Muscle of arm (tissue), 12 donors: ENCODE results near the gene EXOC7. TPM values are rescaled to one million over a fixed set of nuclear protein-coding genes. Genes with fewer than 3 reads are reported as not detected.
A peak's percentile ranks its signal among the peaks of the same experiment; 100 is the strongest.
"Not testable (repeated sequence)": the region's sequence is repeated elsewhere in the genome, so short reads cannot be mapped to it uniquely, and the experiment has no call there.

Experiments used
- DNase-seq: peaks from one replicate; pipeline ENCODE4 v3.0.0-alpha.2; 2013
- polyA plus RNA-seq, 12 donors: library from polyadenylated mRNA; unstranded; fragments of 120-200 nt; gene quantifications; one replicate each; pipeline ENCODE4 v1.2.1, GENCODE V29; 2013; ENCODE audit not compliant: insufficient read length in 12 of 12

Gene EXOC7
- polyA plus RNA-seq, 12 donors = 56.3 to 120 (median 90.6) TPM

DNA sequence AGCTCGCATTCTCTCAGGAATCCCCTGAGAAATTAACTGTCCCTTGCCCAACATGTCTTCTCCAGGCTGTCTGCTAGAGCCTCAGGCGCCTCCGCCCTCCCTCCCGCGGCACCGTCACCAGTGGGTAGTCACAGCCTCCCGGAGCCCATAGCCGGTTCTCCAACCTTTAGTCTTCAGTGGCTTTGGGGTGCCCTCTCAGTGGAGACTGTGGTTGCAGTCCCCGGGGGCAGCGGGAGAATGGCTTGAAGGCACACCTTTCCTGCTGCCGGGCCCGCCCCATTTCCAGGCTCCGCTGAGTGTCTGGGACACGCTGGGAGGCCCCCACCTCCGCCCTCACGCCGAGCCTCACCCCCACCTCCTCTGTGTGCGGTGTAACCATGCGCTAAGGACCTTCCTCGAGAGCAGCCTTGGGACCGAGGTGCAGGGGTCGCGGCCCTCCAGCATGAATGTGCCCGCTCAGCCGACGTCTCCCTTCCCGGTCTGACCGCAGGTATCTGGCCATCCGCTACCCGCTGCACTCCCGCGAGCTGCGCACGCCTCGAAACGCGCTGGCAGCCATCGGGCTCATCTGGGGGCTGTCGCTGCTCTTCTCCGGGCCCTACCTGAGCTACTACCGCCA is 27.3 kb downstream of the EXOC7 start:
- DNase-seq = no peak

DNA sequence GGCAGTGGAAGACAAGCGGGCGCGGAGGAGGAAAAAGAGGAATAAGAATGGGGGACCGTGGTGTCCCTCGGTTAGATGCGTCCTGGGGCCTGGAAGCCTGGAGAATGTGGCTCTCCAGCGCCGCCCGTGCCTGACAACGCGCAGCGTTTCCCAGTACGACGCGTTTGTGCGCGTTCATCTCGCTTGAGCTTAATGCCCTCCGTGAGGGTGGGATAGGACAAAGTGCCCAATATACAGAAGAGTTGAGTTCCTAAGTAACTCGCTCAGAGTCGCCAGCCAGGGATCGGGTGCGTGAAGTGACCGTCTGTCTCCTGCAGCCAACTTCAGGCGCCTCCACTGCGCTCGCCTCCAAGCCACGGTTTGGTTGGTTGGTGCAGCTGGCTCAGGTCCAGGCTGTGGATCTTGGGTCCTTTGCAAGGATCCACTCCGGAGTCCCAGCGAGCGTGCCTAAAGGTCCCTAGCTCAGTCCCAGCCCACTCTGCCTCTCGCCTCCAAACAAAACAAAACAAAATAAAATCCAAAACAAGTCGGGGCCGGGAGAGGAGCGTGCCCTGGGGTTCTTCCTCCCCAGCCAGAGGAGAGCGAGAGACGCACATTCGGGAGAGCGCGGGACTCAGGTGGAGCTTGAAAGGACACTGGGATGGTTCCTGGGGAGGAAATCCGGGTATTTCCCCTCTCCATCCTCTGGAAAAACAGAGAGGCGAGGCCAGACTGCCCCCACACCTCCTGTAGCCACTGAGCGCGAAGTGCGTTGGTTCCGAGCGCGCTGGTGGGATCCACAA is 28.0 kb downstream of the EXOC7 start:
- DNase-seq = no peak

DNA sequence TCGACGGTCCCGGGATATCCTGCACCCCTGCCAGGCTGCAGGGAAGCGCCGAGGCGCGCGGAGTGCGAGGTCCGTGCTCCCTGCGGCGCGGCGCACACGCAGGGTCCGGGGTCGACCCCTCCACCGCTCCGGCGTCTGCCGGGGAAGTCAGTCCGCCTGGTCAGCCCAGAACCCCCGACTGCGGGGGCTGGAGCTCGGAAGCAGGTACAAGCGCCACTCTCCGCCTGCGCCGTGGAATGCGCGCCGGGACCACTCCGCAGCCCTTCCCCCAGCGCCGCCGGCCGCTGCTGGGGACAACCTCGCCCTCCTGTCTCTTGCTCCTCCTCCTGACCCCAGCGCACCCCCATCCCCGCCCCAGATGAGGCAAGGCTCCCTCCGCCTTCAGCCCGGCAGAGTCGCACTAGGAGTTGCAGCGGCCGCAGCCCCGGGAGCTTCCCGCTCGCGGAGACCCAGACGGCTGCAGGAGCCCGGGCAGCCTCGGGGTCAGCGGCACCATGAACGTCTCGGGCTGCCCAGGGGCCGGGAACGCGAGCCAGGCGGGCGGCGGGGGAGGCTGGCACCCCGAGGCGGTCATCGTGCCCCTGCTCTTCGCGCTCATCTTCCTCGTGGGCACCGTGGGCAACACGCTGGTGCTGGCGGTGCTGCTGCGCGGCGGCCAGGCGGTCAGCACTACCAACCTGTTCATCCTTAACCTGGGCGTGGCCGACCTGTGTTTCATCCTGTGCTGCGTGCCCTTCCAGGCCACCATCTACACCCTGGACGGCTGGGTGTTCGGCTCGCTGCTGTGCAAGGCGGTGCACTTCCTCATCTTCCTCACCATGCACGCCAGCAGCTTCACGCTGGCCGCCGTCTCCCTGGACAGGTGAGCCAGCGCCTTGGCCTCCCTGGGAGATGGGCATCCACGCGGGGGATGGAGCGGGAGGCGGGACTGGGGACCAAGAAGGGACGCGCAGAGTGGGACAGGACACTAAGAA is 28.9 kb downstream of the EXOC7 start, which contains the start of gene GALR2:
TSS of gene GALR2 (plus strand) at position 392 of the 974 bp plus-strand sequence. CDS start at position 495, 103 bp downstream.
- DNase-seq = no peak

DNA sequence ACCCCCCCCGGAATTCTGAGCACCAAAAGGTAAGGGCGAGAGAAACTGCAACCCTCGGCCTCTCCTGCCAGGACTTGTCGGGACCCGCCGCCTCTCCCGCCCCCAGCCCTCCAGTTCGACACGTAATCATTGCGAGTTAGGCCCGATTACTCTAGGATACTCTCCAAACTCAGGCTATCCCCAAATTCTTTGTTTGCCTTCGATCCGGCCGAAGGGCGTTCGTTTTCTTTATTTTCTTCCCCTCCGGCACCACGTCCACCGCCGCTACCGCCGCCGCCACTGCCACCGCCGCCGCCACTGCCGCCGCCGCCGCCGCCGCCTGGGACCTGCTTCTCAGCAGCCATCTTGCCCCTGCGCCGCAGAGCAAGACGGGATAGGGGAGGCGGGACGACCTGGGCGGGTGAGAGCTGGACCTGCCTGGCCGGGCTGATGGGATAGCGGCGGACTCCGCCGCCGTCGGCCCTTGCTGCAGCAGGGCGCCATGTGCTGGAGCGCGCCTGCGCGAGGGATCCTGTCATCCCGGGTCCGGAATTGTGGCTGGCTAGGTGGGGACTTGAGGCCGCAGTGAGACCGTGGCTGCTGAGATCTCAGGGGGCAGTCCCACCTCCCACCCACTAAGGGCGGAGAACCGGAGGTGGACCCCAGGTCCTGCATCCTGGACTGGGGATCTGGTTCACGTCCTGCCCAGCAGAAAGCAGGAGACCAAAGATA is 31.3 kb downstream of the EXOC7 start, which contains the start of gene SRP68:
TSS of gene SRP68 (minus strand) at position 370 of the 711 bp plus-strand sequence. CDS start at position 344, 26 bp downstream.
- peak; percentile 91 for DNase-seq

DNA sequence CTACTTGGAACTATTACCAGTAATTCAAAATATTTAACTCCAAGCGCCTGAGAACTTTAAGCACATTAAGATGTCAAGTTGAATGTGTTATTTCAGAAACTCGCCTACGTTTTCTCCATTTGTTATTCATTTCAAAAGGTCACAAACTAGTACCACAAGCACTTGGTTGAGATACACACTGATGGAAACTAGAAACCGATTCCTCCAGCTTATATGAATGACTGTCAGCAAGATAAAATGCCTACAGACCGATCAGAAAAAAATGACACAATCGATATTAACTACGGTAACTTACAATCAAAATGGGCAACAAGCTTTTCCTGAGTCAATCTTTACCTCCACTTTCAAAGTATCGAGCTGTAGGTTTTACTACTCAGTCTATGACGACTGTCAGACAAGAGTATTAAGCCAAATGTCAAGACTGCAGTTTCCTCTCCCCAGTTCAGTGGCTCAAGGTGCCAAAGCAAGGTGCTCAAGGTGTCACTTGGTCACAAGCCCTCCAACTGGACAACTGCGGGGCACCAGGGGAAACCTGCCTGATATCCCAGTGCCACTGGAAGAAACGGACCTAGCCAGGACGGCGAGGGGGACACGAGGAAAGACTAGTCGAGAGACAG is 31.9 kb downstream of the EXOC7 start:
- DNase-seq = no peak

DNA sequence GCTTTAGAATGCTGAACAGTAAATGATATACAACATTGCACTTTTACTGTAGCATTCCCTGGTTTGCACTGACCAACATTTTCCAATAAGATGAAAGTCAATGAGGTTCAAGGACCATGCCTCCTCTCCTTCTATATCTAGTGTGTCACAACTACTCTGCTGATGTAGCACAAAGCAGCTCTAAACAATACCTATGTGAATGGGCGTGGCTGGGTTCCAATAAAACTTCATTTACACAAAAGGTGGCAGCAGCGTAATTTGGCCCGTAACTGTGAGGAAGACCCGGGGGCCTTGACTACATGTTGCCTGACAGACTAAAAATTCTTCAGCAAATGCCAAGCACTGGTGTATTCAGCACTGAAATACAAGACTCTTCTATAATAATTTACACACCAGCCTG is 37.8 kb downstream of the EXOC7 start:
- DNase-seq = no peak

DNA sequence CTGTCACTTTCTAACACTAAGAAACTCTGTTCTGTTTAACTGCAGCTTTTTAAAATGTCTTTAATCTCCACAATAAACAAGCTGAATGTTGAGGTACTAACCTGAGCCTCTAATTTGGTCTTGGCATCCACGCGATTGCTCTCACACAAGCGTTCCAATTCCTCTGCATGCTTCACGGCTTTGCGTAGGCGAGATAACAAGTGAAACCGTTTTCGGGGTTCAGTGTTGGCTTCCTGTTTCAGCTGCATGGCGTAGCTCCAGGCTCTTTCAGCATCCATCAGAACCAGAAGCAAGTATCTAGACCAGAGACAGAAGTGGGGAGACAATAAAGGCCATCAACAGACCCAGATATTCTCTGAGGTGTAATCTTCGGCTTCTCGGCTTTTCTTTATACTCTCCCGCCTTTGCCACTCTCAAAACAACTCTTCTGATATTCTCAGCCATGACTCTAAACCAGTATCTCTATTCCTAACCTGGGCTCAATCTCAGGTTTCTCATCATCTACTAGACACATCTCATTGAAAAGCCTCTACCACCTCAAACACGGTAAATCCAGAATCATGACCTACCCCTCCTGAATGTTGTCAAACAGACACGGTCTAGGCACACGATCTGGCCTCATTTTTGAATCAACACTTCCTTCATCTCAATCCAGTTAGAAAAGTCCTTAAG is 39.6 kb downstream of the EXOC7 start:
- no peak for DNase-seq

DNA sequence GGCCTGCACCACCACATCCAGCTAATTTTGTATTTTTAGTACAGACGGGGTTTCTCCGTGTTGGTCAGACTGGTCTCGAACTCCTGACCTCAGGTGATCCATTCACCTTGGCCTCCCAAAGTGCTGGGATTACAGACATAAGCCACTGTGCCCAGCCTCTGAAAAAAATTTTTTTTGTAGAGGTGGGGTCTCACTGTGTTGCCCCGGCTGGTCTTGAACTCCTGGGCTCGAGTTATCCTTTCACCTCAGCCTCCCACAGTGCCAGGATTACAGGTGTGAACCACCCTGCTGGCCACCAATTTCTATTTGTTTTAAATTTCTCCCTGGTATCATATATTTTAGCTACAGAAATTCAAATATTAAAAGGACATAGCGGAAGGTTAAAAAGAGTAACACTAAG is 45.3 kb downstream of the EXOC7 start:
- not testable (repeated sequence) for DNase-seq

DNA sequence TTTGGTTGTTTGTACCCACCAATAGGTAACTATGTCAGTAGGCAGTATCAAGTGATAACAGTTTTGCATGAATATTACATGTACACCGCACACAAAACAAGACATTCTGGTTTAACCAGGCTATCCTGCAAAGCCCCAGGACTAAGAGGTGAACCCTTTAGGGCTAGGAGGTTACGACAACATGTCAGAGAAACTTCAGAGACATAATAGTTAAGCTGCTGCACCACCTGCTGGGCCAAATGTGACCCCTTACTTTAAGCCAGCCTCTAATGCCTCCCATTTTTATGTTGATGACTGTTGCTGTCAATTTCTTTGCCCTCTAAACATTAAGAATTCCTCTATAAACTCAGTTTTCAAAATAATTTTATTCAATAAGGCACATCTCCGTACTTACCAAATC is 46.7 kb downstream of the EXOC7 start:
- no peak for DNase-seq

DNA sequence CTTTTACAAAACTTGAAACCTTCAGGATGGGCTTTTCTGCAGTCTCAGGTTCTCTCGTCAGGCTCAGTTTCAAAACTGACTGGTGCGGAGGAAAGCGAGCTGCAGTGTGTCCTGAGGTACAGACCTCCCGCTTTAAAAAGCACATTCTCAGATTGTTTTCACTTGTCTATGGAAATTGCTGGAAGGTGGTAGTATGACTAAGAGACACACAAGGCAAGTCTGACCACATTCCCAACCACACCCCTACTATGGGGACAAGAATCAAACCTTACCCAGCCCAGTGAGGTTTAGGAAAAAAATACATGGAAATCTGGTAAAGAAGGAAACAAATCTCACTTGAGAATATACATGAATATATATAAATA is 49.5 kb downstream of the EXOC7 start:
- no peak for DNase-seq

DNA sequence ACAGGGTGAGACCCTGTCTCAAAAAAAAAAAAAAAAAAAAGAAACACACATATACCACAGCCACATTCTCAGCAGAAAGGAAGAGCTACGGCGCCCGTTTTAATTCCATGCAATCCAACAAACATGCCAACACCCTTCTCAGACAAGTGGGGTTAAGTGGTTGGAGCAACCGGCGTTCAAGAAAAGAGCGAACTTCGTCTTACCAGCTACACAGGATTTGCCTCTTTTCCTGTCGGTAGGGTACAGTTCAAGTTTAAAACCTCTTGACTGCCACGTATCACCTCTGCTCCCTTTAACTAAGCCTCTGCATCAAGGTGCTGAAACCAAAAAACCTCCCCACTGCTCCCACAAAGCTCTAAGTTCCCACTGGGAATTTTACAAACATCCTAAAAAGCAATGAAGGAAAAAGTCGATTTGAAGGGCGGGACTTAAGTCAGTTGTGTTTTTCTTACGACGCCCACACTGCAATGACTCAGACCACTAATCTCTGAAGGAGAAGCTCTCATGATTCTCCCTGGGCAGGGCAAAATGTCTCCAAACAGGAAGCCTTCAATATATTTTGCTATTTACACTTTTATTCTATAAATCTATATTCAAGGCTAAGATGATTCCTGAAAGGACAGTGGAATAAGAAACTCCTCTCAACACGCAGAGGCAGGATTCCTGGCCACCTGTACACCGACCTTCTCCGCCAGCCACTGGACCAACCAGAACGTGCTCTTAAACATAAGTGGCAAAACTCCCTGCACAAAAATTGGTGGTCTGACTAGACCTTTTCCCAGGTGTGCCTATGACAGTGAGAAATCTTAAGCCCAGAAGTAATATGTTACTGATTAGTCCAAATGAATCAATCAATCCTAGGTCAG is 50.1 kb downstream of the EXOC7 start:
- DNase-seq = no peak

DNA sequence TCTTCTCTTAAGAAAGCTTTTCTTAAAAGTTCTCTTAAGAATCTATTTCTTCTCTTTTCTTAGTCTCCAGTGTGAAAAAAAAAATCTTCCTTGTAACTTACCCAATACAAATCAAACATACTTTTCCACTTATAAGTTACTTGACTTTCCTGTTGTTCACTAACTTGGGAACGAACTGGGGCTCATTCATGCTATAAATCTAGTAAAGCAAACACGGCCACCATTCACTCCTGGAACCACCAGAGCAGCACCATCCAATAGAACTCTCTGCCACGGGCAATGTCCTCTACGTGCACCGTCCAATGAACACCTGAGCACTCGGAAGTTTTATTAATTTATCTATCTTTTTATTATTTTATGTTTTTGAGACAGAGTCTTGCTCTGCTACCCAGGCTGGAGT is 52.0 kb downstream of the EXOC7 start:
- no peak for DNase-seq

DNA sequence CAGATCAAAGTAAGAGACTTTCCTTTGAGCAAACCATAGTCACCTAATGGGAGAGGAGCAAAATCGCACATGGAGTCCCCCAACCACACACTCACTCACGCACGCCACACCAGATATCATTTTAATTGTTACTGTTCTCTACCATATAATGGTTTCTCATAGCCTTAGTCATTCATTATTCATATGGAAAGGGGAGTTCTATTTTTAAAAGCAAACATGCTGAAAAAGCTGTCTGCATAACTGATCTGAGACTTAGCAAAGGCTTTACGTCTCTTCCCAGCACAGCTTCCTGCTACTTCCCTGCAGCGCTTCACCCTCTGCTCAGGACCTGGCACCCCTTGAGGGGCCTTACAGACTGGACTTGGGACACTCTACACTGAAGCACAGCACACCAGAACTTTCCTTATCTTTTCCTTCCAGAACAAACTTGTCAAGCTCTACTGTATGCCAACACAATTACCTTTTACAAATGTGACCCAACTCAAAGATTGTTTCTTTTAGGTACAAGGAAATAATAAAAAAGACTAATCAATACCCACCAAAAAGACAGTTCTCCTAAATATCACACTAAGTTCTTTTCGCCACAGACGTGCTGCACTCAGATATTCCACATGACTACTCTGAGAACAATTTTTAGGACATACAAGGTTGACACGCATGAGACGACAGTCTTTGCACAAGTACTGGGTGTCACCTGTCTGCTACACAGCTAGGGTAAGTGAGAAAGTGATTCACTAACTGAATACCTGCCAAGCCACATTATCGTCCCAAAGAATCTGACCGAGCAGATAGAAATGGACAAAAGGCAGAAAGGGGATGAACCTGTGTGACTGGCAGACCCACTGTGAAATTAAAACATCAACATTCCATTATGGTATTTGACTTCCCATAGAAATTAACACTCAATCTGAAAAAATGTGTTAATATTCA is 52.8 kb downstream of the EXOC7 start:
- DNase-seq = no peak

DNA sequence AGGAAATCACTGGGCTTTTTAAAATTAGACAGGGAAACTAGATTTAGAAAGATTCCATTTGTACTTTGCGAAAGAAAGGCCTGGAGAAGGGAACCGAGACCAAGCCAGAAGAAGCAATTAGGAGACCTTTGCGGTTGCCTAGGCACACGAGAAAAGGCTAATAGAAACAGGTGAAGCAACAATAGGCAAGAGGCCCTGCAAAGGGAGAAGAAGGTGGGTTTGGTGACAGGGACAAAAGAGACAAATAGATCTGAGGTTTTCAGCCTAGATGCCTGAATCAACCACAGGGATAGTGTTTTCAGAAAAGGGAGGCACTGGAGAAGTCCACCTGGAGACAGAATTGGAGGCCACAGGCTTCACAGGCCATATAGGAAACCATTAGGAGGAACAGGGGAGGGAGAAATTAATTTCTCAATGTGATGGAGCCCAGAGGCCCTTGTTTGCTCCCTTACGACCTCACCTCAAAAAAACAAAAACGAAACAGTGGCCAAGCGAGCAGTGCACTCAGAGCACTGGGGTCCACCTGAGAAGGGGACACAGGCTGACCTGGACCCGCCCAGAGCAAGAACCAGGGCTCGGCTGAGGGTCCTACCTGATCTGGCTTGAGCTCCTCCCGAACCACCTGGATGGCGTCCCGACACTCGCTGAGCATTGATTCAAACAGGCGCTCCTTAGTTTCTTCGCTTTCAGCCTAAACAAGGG is 53.6 kb downstream of the EXOC7 start:
- no peak for DNase-seq

DNA sequence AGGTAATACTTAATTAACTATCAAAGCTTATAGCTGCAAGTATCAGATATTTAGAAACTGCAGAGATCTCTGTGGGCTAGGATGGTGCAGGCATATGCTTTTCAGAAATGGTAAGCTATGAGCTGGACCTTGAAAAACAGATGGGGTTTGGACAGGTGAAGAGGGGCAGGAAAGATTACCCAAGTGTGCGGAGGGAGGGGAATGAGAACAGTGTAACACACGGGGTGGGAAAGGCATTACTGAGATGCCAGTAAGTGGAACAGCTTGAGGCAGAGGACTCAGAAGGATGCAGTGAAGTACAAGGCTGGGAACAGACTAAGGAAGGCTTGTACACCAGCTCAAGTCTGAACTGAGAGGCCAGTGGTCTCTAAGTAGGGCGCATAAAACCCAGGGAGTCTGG is 54.3 kb downstream of the EXOC7 start:
- no peak for DNase-seq

DNA sequence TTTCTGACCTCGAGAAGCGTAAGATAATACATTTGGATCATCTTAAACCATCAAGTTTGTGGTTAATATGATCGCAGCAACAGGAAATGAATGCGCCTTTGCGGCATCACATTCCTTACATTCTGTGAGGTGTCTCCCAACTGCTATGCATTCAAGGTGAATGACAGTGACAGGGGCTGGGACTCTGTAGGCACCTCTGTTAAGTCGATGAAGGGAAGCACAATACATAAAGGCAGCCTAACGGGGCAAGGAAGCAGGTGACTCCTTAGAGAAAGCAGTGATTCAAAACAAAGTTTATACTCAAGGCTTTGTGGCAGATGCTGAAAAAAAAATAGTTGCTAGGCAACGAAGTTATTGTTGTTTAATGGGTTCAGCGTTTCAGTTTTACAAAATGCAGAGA is 54.9 kb downstream of the EXOC7 start:
- DNase-seq = no peak

DNA sequence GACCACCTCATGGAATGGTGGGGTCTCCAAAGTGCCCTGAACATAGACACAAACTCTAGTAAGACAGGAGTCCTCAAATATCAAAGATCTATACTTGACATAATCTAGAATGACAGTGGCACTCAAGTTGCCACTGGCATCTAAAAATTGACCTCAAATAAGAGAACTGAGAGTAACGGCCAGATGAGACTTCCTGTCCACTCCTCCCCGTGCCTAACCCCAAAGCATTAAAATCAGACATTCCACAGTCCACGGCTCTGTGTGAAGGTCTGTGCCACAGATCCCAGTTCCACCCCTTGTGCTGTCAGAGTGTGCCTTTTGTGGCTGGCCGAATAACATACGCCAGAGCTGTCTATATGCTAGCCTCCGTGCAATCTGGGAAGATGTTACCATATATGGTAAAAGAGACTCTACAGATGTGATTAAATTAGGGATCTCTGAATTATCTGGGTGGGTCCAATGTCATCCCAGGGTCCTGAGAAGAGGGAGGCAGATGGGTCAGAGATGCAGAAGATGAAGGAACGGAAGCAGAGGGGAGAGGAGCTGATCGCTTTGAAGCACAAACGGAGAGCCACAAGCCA is 55.5 kb downstream of the EXOC7 start:
- no peak for DNase-seq
